Activated T-cell treated with anti-CD3 and anti-CD28 coated beads, Interleukin-2, amount 50 U/mL, for 72 hours (primary cell): ENCODE data around the gene NAV2. TPM values are rescaled to one million over a fixed set of nuclear protein-coding genes. Genes with fewer than 3 reads are reported as not detected.
A peak's percentile ranks its signal among the peaks of the same experiment; 100 is the strongest.

ENCODE experiments used
- ATAC-seq, 2 donors: fragments of 150-1000 bp; cut with Tn5 transposase; replicated peaks in 1 of 2; 2 replicates each; pipeline ENCODE4 v1.10.0; 2021; ENCODE audit warnings: moderate library complexity in 2 of 2, mild to moderate bottlenecking in 1 of 2
- DNase-seq, 2 donors: peaks; one replicate each; pipeline ENCODE4 v3.0.0; 2021 to 2022; ENCODE audit warnings: mixed read lengths in 1 of 2
- H3K27ac Mint-ChIP-seq: one replicate; pipeline ENCODE4 v1.8.0; 2022; ENCODE audit warnings: mild to moderate bottlenecking, moderate library complexity, mixed read lengths
- H3K27me3 Mint-ChIP-seq: one replicate; pipeline ENCODE4 v1.8.0; 2022; ENCODE audit warnings: low read depth, mixed read lengths
- H3K36me3 Mint-ChIP-seq, 2 donors: one replicate each; pipeline ENCODE4 v1.8.0; 2022; ENCODE audit warnings: mixed read lengths in 2 of 2, mild to moderate bottlenecking in 1 of 2; ENCODE audit not compliant: insufficient read depth in 2 of 2
- H3K4me1 Mint-ChIP-seq: one replicate; pipeline ENCODE4 v1.8.0; 2022; ENCODE audit warnings: low read depth, mixed read lengths
- H3K4me3 Mint-ChIP-seq, 2 donors: one replicate each; pipeline ENCODE4 v1.8.0; 2022; ENCODE audit warnings: mild to moderate bottlenecking in 2 of 2, mixed read lengths in 2 of 2, moderate library complexity in 2 of 2
- H3K9me3 Mint-ChIP-seq, 2 donors: one replicate each; pipeline ENCODE4 v1.8.0; 2022; ENCODE audit warnings: mixed read lengths in 2 of 2
- total RNA-seq, 2 donors: library from RNA; stranded (reverse); gene quantifications; one replicate each; pipeline ENCODE4 v1.2.3, GENCODE V29; 2022

NAV2 gene
- total RNA-seq, 2 donors from 2014 or later, result 1.8 to 2.0 TPM

DNA sequence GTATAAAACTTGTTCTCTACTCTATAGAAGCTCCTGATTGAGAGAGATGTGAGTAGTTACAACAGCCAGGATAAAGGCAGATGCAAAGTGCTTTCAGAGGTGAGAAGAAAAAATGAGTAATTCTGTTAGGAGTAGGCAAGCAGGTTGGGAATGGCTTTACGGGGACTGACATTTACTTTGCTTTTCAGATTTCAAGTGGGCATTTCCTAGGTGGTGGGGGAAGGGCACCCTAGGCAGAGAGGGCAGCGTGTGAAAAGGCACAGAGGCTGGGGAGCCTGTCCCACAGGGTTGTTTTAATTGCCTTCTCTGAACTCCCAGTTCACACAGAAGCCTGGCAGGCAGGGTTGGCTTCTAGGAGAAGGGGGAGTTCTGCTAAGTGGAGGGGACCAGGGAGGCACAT, 106.5 kb downstream of the NAV2 start:
- Mint-ChIP-seq H3K4me1 (no peaks in the 10 kb centered on the region), H3K36me3 (no peaks in the 10 kb centered on the region), H3K27me3 (no peaks in the 10 kb centered on the region), H3K9me3 (no peaks in the 10 kb centered on the region), H3K4me3 (no peak overlapping the region), H3K27ac (no peak overlapping the region)
- DNase-seq (no peak), ATAC-seq (no peak)

DNA sequence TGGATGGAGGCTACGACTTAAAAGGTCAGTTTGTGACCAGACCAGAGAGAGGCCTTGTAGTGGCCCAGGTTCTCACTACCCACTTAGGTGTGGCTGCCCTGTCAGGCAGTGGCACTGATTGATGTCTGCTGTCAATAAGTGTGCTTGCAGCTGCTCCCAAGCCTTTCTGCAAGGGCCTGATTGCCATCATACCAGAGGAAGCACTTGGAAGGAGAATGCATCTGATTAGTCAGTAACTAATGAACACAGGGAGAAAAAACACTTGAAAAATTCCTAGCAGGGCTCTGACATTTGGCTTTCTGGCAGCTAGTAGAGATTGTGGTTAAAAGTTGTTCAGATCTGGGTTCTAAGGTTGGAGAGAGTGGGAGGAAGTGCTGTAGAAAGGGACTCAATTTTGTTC, 107.5 kb downstream of the NAV2 start:
- Mint-ChIP-seq H3K9me3 (no peaks in the 10 kb centered on the region), H3K27ac (no peak overlapping the region), H3K27me3 (no peaks in the 10 kb centered on the region), H3K4me1 (no peaks in the 10 kb centered on the region), H3K36me3 (no peaks in the 10 kb centered on the region), H3K4me3 (no peak overlapping the region)
- DNase-seq (no peak), ATAC-seq (no peak)

DNA sequence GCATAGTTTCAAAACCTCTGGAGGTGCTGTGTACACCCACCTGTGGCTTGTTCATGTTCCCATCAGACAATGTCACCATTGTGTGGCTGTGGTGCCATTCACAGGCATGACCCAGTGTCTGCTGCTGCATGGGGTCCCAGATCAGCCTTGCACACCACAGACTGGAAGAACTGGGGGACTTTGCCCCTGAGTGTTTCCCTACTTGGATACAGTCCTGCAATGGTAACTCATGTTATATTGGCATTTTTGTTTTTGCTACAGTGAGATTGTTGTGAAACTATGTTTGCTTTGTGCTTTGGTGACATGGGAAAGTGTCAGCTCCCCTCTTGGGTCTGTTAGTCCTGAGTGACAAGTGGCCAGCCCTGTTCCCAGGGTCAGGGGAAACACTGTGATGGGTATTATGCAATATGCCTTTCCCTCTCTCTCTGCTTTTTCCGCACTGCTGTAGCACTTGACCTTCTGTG, 108.8 kb downstream of the NAV2 start:
- Mint-ChIP-seq H3K4me1 (no peaks in the 10 kb centered on the region), H3K27me3 (no peaks in the 10 kb centered on the region)
- no peak for ATAC-seq

DNA sequence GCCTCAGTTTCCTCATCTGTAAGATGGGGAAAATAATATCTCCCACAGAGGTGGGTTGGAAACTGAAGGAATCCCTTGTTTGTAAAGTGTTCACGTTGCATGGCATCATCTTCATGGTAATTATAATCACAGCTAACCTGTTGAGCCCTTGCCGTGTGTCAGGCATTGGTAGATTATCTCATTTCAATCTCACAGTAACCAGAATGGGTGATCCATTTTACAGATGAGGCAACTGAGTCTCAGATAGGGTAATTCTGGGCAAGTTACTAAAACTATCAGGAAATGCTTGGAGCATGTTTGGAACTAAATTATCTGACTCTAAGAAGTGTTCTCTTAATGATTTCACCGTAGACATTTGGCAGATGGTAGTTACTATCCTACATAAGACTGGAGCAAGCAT, 109.4 kb downstream of the NAV2 start:
- H3K27ac Mint-ChIP-seq, result no peak overlapping the region
- no peak for ATAC-seq

More for the DNA sequence above, 108.8 kb downstream of the NAV2 start:
- Mint-ChIP-seq H3K4me3 (no peak overlapping the region), H3K27ac (no peak overlapping the region), H3K9me3 (no peaks in the 10 kb centered on the region), H3K36me3 (no peaks in the 10 kb centered on the region)
- DNase-seq, result no peak

DNA sequence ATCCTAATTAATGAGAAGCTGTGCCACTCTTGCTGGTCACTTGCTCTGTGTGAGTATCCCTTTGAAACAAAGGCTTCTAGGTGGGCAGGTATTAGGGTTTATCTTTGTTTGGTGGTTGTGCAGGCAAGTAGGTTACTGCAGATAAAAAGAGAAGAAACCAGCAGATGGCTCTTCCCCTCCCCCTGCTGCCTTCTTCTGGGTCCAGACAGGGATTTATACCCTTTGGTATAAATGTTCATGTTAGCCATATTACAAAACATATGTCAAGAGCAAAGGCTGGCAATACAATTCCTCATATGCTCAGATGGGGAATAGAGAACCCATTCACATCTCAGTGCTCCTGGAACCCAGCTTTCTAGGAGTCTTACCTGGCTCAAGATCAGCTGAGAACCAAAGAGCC, 109.9 kb downstream of the NAV2 start:
- Mint-ChIP-seq H3K27ac (no peak overlapping the region), H3K27me3 (peaks cover 6% of the 10 kb centered on the region), H3K4me1 (no peaks in the 10 kb centered on the region), H3K36me3 (no peaks in the 10 kb centered on the region), H3K9me3 (no peaks in the 10 kb centered on the region), H3K4me3 (no peak overlapping the region)
- no peak for DNase-seq
- ATAC-seq, result no peak

More for the DNA sequence above, 109.4 kb downstream of the NAV2 start:
- Mint-ChIP-seq H3K27me3 (peaks cover 5% of the 10 kb centered on the region), H3K36me3 (no peaks in the 10 kb centered on the region), H3K9me3 (no peaks in the 10 kb centered on the region), H3K4me1 (no peaks in the 10 kb centered on the region), H3K4me3 (no peak overlapping the region)
- DNase-seq, result no peak

DNA sequence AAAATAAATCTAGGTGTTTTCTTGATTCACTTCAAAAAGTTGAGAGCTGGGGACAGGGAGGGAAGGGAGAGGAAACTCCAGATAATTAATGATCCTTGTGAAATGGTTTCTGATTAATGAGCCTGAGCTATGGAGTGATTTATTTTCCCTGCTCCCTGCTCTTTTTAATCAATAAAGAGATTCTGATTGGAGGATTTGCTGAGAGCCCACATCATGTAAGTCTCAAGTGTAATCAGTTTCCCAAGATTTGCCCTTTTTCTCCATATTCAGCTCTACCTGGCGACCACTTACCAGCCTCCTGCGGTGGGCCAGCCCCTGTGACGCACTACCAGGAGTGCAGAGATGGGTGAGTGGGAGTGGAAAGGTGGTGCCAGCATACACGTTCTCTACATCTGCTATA, 114.0 kb downstream of the NAV2 start:
- Mint-ChIP-seq H3K27me3 (peaks cover 6% of the 10 kb centered on the region), H3K36me3 (no peaks in the 10 kb centered on the region), H3K9me3 (no peaks in the 10 kb centered on the region), H3K4me3 (no peak overlapping the region), H3K4me1 (no peaks in the 10 kb centered on the region), H3K27ac (no peak overlapping the region)
- DNase-seq (no peak), ATAC-seq (no peak)

DNA sequence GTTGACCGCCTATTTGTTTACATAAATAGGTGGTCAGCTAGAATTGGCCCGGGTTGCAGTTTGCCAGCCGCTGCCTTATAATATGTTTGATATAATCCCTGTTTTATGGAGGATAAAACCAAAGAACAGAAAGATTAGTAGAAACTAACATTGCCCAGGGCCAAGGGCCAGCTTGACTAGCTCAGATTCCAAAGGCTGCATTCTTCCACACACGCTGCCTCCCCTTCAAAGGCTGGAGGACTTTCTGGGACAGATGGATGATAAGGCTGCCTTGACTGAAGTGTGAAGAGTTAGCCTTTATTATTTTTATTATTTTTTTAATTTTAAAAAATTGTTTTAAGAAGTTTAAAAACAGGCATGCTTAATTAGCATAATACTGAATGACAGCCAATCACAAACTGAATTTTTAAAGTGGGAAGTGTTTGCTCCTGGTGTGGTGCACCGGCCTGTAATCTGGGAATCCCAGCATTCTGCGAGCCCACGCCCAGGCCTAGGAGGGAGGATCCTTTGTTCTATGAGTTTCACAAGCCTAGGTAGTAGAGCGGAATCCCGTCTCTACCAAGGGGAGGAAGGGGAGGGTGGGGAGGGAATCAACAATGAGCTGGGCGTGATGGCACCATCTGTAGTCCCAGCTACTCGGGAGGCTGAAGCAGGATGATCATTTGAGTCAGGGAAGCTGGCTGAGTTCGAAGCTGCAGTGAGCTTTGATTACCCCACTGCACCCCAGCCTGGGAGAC, 114.9 kb downstream of the NAV2 start:
- H3K27ac Mint-ChIP-seq, result no peak overlapping the region

DNA sequence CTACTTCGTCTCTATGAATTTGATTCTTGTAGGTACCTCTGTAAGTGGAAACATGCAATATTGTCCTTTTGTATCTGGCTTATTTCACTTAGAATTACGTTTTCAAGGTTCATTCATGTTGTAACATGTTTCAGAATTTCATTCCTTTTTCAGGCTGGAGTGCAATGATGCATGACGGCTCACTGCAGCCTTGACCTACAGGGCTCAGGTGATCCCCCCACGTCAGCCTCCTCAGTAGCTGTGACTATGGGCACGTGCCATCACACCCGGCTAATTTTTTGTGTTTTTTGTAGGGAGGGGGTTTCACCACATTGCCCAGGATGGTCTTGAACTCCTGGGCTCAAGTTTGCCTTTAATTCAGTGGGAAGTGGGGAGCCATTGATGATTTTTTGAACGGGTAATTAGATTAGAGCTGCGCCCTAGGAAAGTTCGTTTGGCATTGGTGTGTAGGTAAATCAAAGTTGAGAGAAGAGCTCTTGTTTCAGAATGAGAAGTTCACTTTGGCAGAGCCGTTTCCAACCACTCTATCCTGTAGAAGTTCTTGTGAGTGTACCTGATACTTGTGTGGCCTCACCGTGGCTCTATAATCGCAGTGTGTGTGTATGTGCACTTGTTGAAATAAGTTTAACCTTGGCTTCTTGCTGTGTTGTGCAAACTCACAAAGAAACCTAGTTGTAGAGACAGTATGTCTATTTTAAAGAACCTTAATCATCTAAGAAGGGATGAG, 115.9 kb downstream of the NAV2 start:
- ATAC-seq, result no peak
- H3K27me3 Mint-ChIP-seq, result peaks cover 6% of the 10 kb centered on the region
- no peaks in the 10 kb centered on the region for H3K36me3 Mint-ChIP-seq
- H3K9me3 Mint-ChIP-seq, result peaks cover 0 to 2% of the 10 kb centered on the region in 2 donors
- no peaks in the 10 kb centered on the region for H3K4me1 Mint-ChIP-seq
- no peak overlapping the region for H3K27ac Mint-ChIP-seq
- H3K4me3 Mint-ChIP-seq, result peak overlapping the region in 1 of 2 donors; percentile 38
- no peak for DNase-seq

More for the DNA sequence above, 114.9 kb downstream of the NAV2 start:
- ATAC-seq, result no peak
- Mint-ChIP-seq H3K4me1 (no peaks in the 10 kb centered on the region), H3K9me3 (no peaks in the 10 kb centered on the region), H3K27me3 (peaks cover 6% of the 10 kb centered on the region), H3K4me3 (peak overlapping the region in 1 of 2 donors; percentile 59), H3K36me3 (no peaks in the 10 kb centered on the region)
- no peak for DNase-seq

DNA sequence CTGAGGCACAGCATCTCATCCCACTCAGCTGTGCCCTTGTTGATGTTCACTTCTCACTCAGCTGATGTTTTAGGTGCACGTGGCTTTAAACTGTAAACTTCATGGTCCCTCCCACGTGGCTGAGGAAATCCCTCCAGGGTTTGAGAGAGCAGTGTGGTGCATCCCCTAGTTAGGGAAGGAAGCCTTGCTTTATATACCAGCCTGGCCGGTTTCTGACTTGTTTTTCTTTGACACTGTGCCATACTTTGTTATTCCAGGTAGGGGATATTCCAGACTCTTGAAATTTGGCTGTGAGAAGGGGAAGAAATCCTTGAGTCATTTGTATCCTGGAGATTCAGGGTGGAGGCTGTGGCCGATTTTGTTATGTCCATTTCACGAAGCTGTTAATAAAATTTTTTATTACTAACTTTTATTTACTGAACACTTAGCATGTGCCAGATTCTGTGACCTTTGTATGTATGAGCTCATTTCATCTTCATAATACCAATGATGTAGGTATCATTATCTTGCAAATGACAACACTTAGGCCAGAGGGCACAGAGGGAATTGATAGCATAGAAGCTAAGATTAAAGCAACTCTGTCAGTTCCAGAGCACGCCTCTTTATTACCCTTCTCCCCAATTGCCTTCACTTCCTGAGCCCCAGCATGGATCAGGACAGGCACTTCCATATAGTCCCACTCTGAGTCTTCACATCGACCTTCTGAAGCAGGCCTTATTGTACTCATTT, 116.6 kb downstream of the NAV2 start:
- Mint-ChIP-seq H3K9me3 (peaks cover 2 to 3% of the 10 kb centered on the region in 2 donors), H3K36me3 (no peaks in the 10 kb centered on the region)

DNA sequence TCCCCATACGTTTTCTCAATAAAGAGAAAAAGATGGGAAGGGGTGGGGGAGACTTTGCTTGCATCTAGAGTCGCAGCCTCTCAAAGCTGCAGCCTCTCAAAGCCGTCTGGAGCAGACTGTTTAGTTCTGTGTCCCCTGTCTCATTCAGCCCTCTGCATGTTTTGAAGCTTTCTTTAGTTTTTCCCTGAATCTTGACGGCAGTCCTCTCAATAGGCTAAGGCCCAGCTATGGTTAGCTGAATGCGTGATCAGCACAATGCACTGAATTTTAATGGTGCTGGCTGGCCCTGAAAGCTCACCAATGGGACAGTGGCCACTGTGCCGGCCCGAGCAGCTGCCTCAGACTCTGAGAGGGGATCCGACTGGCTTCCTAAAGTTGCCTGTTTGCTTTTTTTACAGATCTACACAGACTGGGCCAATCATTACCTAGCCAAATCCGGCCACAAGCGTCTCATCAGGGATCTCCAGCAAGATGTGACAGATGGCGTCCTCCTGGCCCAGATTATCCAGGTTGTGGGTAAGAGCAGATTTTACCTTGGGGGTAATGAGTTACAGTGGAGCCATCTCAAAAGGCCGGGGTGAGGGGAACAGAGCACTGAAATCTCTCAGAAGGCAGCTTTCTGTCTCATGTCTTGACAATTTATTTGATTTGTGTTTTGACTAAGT, 119.6 kb downstream of the NAV2 start:
- H3K4me1 Mint-ChIP-seq, result no peaks in the 10 kb centered on the region
- DNase-seq (no peak), ATAC-seq (no peak)
- no peaks in the 10 kb centered on the region for H3K27me3 Mint-ChIP-seq
- no peak overlapping the region for H3K27ac Mint-ChIP-seq
- H3K9me3 Mint-ChIP-seq, result peaks cover 2 to 5% of the 10 kb centered on the region in 2 donors
- H3K4me3 Mint-ChIP-seq, result no peak overlapping the region
- peaks cover 0 to 1% of the 10 kb centered on the region in 2 donors for H3K36me3 Mint-ChIP-seq

More for the DNA sequence above, 116.6 kb downstream of the NAV2 start:
- Mint-ChIP-seq H3K4me1 (no peaks in the 10 kb centered on the region), H3K4me3 (no peak overlapping the region), H3K27ac (no peak overlapping the region), H3K27me3 (peaks cover 6% of the 10 kb centered on the region)
- DNase-seq (no peak), ATAC-seq (no peak)

DNA sequence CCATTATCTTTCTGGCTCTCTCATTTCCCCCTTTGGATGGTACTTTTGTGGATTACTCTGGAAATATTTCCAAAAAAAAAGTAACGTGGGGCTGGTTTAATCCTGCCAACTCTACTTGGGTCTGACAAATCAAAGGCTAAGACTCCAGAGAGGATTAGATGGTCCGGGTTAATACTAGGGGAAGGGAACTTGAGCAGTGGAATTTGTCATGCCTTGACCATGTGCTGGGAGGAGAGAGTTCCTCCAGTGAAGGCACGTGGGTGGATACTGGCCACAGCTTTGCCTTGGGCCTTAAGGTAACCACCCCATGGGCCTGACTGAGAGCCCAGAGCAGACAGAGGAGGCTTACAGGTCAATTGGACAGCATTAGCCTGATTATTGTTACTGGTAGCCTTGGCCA, 120.3 kb downstream of the NAV2 start:
- Mint-ChIP-seq H3K27ac (no peak overlapping the region), H3K4me3 (no peak overlapping the region), H3K27me3 (no peaks in the 10 kb centered on the region), H3K9me3 (peaks cover 2 to 5% of the 10 kb centered on the region in 2 donors), H3K4me1 (no peaks in the 10 kb centered on the region), H3K36me3 (peaks cover 0 to 1% of the 10 kb centered on the region in 2 donors)
- ATAC-seq (no peak), DNase-seq (no peak)

DNA sequence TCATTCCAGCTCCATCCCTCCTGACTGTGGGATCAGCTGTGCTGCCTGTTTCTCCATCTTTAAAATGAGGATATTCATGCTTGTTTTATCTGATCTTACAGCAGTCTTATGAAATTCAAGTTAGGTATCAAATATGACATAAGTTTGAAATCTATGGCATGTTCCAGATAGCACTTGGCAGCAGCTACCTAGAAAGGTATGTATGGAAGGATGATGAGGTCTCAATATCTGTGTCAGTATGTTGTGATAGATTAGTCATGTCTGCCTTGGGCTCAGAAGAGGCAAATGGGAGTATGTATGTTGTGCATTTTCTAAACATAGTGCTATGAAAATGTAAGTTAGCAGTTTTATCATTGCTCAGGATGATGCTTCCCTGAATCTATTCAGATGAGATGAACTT, 122.1 kb downstream of the NAV2 start:
- DNase-seq (no peak), ATAC-seq (no peak)
- Mint-ChIP-seq H3K27ac (no peak overlapping the region), H3K4me3 (no peak overlapping the region), H3K36me3 (peaks cover 0 to 1% of the 10 kb centered on the region in 2 donors), H3K4me1 (no peaks in the 10 kb centered on the region), H3K27me3 (no peaks in the 10 kb centered on the region), H3K9me3 (peaks cover 2 to 5% of the 10 kb centered on the region in 2 donors)
